HG02870 (cell line): ENCODE measurements around the gene KEAP1.
"Not testable (repeated sequence)": the region's sequence is repeated elsewhere in the genome, so short reads cannot be mapped to it uniquely, and the experiment has no call there.

Experiments used
- ATAC-seq: cut with Tn5 transposase; IDR thresholded peaks from one replicate; pipeline ENCODE4 v1.9.1; 2021; ENCODE audit warnings: mild to moderate bottlenecking, moderate library complexity; ENCODE audit not compliant: unreplicated experiment

Gene KEAP1

GRCh38 chr19:10503002-10503789 is at the start of gene KEAP1:
Gene KEAP1, minus strand, starts transcription at chr19:10503356. Its CDS starts 3,323 bp downstream, at chr19:10500033.
- ATAC-seq: no peak

GRCh38 chr19:10552510-10553053 is 49.4 kb upstream of the KEAP1 start:
- no peak for ATAC-seq

- ATAC-seq: no peak
These were observed 48.6 kb upstream of the KEAP1 start for GRCh38 chr19:10551698-10552301.

- not testable (repeated sequence) for ATAC-seq
These were observed 47.9 kb upstream of the KEAP1 start for GRCh38 chr19:10551006-10551405.

GRCh38 chr19:10550336-10550735 is 47.2 kb upstream of the KEAP1 start:
- ATAC-seq: no peak

- no peak for ATAC-seq
These were observed 46.6 kb upstream of the KEAP1 start for GRCh38 chr19:10549733-10550132.

- ATAC-seq: no peak
These were observed 45.7 kb upstream of the KEAP1 start for GRCh38 chr19:10548746-10549276.

GRCh38 chr19:10546817-10547216 is 43.7 kb upstream of the KEAP1 start:
- ATAC-seq: no peak

GRCh38 chr19:10544753-10545251 is 41.6 kb upstream of the KEAP1 start:
- no peak for ATAC-seq

- ATAC-seq: no peak
These were observed 41.1 kb upstream of the KEAP1 start for GRCh38 chr19:10544242-10544752.

- peak; percentile 76 for ATAC-seq
These were observed 40.5 kb upstream of the KEAP1 start, which contains the start of gene ATG4D for GRCh38 chr19:10543420-10544241. Gene ATG4D, plus strand, starts transcription at chr19:10543904. Its CDS starts 187 bp downstream, at chr19:10544091.

GRCh38 chr19:10543059-10543419 is 39.9 kb upstream of the KEAP1 start:
- ATAC-seq: no peak

- not testable (repeated sequence) for ATAC-seq
These were observed 35.9 kb upstream of the KEAP1 start for GRCh38 chr19:10539016-10539415.

GRCh38 chr19:10538204-10538983 is 35.2 kb upstream of the KEAP1 start:
- ATAC-seq: no peak

GRCh38 chr19:10537668-10538067 is 34.5 kb upstream of the KEAP1 start:
- no peak for ATAC-seq

- ATAC-seq: no peak
These were observed 32.5 kb upstream of the KEAP1 start for GRCh38 chr19:10535613-10536012.

GRCh38 chr19:10533646-10534386 is 30.7 kb upstream of the KEAP1 start:
- no peak for ATAC-seq

- ATAC-seq: no peak
These were observed 29.3 kb upstream of the KEAP1 start for GRCh38 chr19:10532457-10532856.

- not testable (repeated sequence) for ATAC-seq
These were observed 23.7 kb upstream of the KEAP1 start for GRCh38 chr19:10526887-10527286.
